Measurements from ENCODE around the gene JARID2. TPM values are rescaled to one million over a fixed set of nuclear protein-coding genes. Genes with fewer than 3 reads are reported as not detected.

The JARID2 gene
- total and polyA plus RNA-seq, 4 donors, result 1.4 to 12.3 (median 3.4) TPM

DNA sequence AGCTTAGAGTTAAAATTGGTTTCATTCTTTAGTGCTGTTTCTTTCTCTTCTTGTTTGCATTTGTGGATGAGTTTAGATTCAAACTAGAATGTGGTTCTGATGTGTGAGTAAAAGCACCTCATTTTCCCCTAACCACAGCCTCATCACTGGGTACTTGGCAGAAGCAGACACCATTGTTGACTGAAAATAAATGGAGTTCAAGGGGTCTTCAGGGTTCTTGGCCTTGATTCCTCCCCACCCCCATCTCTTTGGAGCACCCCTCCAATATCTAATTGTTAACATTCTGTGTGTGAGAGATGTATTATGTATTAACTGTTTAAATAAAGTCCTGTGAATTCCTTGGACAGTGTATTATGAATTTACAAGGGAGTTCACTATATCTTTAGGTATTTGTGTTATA is 59.6 kb downstream of the JARID2 start:
- Histone ChIP-seq H3K27me3 (ENCODE audit: control insufficient read depth in 4 of 4, insufficient read depth in 4 of 4, low read length in 3 of 4) (no peaks in the 10 kb centered on the region), H3K9me3 (ENCODE audit: control insufficient read depth in 4 of 4, low read length in 3 of 4) (no peaks in the 10 kb centered on the region)

DNA sequence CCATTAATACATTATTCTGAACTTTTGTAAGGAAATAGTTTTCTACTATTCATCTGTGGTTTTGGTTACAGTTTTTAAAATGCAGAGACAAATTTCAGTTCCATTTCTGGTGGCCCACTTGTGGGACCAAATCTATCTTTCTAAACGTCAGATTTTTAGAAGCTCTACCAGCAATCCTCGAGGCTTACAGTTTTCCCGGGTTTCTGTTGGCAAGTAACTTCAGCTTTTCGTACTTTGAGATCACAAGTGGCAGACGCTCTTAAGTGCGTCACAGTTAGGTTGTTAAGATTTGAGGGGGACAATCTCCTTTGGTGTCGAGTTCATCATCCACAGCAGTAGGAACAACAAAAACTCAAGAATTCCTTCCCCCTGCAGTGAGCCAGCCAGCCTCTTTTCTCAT is 60.0 kb downstream of the JARID2 start:
- Histone ChIP-seq H3K4me1 (ENCODE audit: control insufficient read depth in 4 of 4, insufficient read depth in 4 of 4, low read length in 3 of 4) (peaks cover 0 to 3% (median 1%) of the 10 kb centered on the region in 4 donors), H3K27ac (ENCODE audit: low read depth in 1 of 2, low read length in 2 of 2) (no peak overlapping the region)
- 86% methylated on average over 7 of the region's 7 CpGs for WGBS

More for the DNA sequence above, 59.6 kb downstream of the JARID2 start:
- no peak overlapping the region for H3K4me3 ChIP-seq (ENCODE audit: low read depth in 1 of 3, low read length in 3 of 3)
- H3K36me3 ChIP-seq (ENCODE audit: control insufficient read depth in 4 of 4, insufficient read depth in 3 of 4, low read depth in 1 of 4, low read length in 3 of 4), result no peaks in the 10 kb centered on the region
- H3K27ac ChIP-seq (ENCODE audit: low read depth in 1 of 2, low read length in 2 of 2), result no peak overlapping the region
- H3K4me1 ChIP-seq (ENCODE audit: control insufficient read depth in 4 of 4, insufficient read depth in 4 of 4, low read length in 3 of 4), result peaks cover 0 to 3% (median 0%) of the 10 kb centered on the region in 4 donors
- no peak overlapping the region for H3K9ac ChIP-seq (ENCODE audit: low read depth in 1 of 2, low read length in 2 of 2)
- DNase-seq (ENCODE audit: low spot score), result no peak
- TF ChIP-seq FOXA1 (IDR thresholded peaks at IDR 0.05), result no peak
- TF ChIP-seq, protein P1, sequence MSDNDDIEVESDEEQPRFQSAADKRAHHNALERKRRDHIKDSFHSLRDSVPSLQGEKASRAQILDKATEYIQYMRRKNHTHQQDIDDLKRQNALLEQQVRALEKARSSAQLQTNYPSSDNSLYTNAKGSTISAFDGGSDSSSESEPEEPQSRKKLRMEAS (IDR thresholded peaks at IDR 0.05), result no peak
- TF ChIP-seq NR2F2 (IDR thresholded peaks at IDR 0.05), result no peak
- no peak for TF ChIP-seq GABPA (IDR thresholded peaks at IDR 0.05 in 1 of 2, conservative IDR thresholded peaks at IDR 0.05 in 1 of 2)
- TF ChIP-seq RXRA (IDR thresholded peaks at IDR 0.05), result no peak
- TF ChIP-seq, protein P2, sequence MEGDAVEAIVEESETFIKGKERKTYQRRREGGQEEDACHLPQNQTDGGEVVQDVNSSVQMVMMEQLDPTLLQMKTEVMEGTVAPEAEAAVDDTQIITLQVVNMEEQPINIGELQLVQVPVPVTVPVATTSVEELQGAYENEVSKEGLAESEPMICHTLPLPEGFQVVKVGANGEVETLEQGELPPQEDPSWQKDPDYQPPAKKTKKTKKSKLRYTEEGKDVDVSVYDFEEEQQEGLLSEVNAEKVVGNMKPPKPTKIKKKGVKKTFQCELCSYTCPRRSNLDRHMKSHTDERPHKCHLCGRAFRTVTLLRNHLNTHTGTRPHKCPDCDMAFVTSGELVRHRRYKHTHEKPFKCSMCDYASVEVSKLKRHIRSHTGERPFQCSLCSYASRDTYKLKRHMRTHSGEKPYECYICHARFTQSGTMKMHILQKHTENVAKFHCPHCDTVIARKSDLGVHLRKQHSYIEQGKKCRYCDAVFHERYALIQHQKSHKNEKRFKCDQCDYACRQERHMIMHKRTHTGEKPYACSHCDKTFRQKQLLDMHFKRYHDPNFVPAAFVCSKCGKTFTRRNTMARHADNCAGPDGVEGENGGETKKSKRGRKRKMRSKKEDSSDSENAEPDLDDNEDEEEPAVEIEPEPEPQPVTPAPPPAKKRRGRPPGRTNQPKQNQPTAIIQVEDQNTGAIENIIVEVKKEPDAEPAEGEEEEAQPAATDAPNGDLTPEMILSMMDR (IDR thresholded peaks at IDR 0.05; ENCODE audit: low read depth, low read length, missing input control), result no peak
- no peak for TF ChIP-seq TAF1 (conservative IDR thresholded peaks at IDR 0.05)
- no peak for TF ChIP-seq SP1 (IDR thresholded peaks at IDR 0.05)
- TF ChIP-seq JUND (IDR thresholded peaks at IDR 0.05), result no peak
- TF ChIP-seq, protein P3, sequence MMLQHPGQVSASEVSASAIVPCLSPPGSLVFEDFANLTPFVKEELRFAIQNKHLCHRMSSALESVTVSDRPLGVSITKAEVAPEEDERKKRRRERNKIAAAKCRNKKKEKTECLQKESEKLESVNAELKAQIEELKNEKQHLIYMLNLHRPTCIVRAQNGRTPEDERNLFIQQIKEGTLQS (IDR thresholded peaks at IDR 0.05), result no peak
- no peak for TF ChIP-seq HNF4A (conservative IDR thresholded peaks at IDR 0.05)
- no peak for TF ChIP-seq YY1 (IDR thresholded peaks at IDR 0.05)
- TF ChIP-seq, protein P4, sequence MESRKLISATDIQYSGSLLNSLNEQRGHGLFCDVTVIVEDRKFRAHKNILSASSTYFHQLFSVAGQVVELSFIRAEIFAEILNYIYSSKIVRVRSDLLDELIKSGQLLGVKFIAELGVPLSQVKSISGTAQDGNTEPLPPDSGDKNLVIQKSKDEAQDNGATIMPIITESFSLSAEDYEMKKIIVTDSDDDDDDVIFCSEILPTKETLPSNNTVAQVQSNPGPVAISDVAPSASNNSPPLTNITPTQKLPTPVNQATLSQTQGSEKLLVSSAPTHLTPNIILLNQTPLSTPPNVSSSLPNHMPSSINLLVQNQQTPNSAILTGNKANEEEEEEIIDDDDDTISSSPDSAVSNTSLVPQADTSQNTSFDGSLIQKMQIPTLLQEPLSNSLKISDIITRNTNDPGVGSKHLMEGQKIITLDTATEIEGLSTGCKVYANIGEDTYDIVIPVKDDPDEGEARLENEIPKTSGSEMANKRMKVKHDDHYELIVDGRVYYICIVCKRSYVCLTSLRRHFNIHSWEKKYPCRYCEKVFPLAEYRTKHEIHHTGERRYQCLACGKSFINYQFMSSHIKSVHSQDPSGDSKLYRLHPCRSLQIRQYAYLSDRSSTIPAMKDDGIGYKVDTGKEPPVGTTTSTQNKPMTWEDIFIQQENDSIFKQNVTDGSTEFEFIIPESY (IDR thresholded peaks at IDR 0.05), result no peak
- no peak for TF ChIP-seq HNF4G (IDR thresholded peaks at IDR 0.05)

More for the DNA sequence above, 60.0 kb downstream of the JARID2 start:
- Histone ChIP-seq H3K9ac (ENCODE audit: low read depth in 1 of 2, low read length in 2 of 2) (no peak overlapping the region), H3K9me3 (ENCODE audit: control insufficient read depth in 4 of 4, low read length in 3 of 4) (no peaks in the 10 kb centered on the region), H3K4me3 (ENCODE audit: low read depth in 1 of 3, low read length in 3 of 3) (no peak overlapping the region), H3K36me3 (ENCODE audit: control insufficient read depth in 4 of 4, insufficient read depth in 3 of 4, low read depth in 1 of 4, low read length in 3 of 4) (no peaks in the 10 kb centered on the region), H3K27me3 (ENCODE audit: control insufficient read depth in 4 of 4, insufficient read depth in 4 of 4, low read length in 3 of 4) (no peaks in the 10 kb centered on the region)
- no peak for DNase-seq (ENCODE audit: low spot score)
- TF ChIP-seq SP1 (IDR thresholded peaks at IDR 0.05) (no peak), HNF4A (conservative IDR thresholded peaks at IDR 0.05) (no peak), GABPA (IDR thresholded peaks at IDR 0.05 in 1 of 2, conservative IDR thresholded peaks at IDR 0.05 in 1 of 2) (no peak), FOXA2 (IDR thresholded peaks at IDR 0.05) (no peak), YY1 (IDR thresholded peaks at IDR 0.05) (no peak), FOXA1 (IDR thresholded peaks at IDR 0.05) (no peak), NR2F2 (IDR thresholded peaks at IDR 0.05) (no peak)

Measured in liver (tissue), 9 donors.